Body of pancreas (tissue), 4 donors: ENCODE measurements around the gene SSTR1. TPM values are rescaled to one million over a fixed set of nuclear protein-coding genes. Genes with fewer than 3 reads are reported as not detected.

Source experiments
- ATAC-seq: fragments of 150-250 bp; one replicate; pipeline ENCODE4 v1.9.1; 2016
- DNase-seq, 4 donors: peaks; one replicate each; pipeline ENCODE4 v3.0.0-alpha.2; 2019
- H3K27ac ChIP-seq, 4 donors: fragments of 200-600 bp; sonication (generic); 1 replicate in 3 of 4; 2 replicates in 1 of 4; pipeline versions ENCODE4 v1.5.1 to v1.6.1; 2016 to 2019; ENCODE audit warnings: mild to moderate bottlenecking in 1 of 4, mixed read lengths in 1 of 4, moderate library complexity in 1 of 4
- H3K27me3 ChIP-seq, 2 donors: fragments of 200-600 bp; sonication (generic); one replicate each; pipeline ENCODE4 v1.6.0; 2016; ENCODE audit warnings: mild to moderate bottlenecking in 1 of 2
- H3K36me3 ChIP-seq, 2 donors: fragments of 200-600 bp; sonication (generic); replicated peaks in 1 of 2; 2 replicates each; pipeline ENCODE4 v1.5.1; 2016; ENCODE audit warnings: low read depth in 2 of 2; ENCODE audit not compliant: insufficient read depth in 1 of 2
- H3K4me1 ChIP-seq: fragments of 200-600 bp; sonication (generic); one replicate; pipeline ENCODE4 v1.6.0; 2016
- H3K4me3 ChIP-seq, 2 donors: fragments of 200-600 bp; sonication (generic); 1 replicate in 1 of 2; 2 replicates in 1 of 2; pipeline ENCODE4 v1.5.1; 2016 to 2019
- H3K9me3 ChIP-seq, 3 donors: fragments of 200-600 bp; sonication (generic); 1 replicate in 2 of 3; 2 replicates in 1 of 3; pipeline ENCODE4 v1.5.1; 2016
- POLR2A ChIP-seq, 3 donors: fragments of 450-650 bp; IDR thresholded peaks; one replicate each; pipeline ENCODE4 v1.6.1; 2016; ENCODE audit warnings: antibody characterized with exemption in 3 of 3, mild to moderate bottlenecking in 2 of 3
- WGBS, 2 donors: methylation state at CpG; one replicate each; pipeline ENCODE4 v1.1.5; 2017; 5-methylcytosine and 5-hydroxymethylcytosine counted together
- intact Hi-C: fragments of 100-400 bp; cut with DNase I; formaldehyde crosslinking; loops from one replicate; pipeline ENCODE4 v1.15.1; 2023
- total RNA-seq, 2 donors: library from RNA; depleted of rRNA; stranded (reverse); fragments of >200 nt; gene quantifications; one replicate each; pipeline ENCODE4 v1.1.0, GENCODE V29; 2016
- TF ChIP-seq, protein P1 (sequence below), 7 experiments: fragments of 450-650 bp in 4 of 7; fragments of 200-600 bp in 3 of 7; sonication (generic) in 3 of 7; IDR thresholded peaks; one replicate each; pipeline ENCODE4 v1.5.1; 2016 to 2019; ENCODE audit warnings: antibody characterized with exemption in 7 of 7

Gene SSTR1
- total RNA-seq, 2 donors from 2014 or later: 1.3 to 5.3 TPM

DNA sequence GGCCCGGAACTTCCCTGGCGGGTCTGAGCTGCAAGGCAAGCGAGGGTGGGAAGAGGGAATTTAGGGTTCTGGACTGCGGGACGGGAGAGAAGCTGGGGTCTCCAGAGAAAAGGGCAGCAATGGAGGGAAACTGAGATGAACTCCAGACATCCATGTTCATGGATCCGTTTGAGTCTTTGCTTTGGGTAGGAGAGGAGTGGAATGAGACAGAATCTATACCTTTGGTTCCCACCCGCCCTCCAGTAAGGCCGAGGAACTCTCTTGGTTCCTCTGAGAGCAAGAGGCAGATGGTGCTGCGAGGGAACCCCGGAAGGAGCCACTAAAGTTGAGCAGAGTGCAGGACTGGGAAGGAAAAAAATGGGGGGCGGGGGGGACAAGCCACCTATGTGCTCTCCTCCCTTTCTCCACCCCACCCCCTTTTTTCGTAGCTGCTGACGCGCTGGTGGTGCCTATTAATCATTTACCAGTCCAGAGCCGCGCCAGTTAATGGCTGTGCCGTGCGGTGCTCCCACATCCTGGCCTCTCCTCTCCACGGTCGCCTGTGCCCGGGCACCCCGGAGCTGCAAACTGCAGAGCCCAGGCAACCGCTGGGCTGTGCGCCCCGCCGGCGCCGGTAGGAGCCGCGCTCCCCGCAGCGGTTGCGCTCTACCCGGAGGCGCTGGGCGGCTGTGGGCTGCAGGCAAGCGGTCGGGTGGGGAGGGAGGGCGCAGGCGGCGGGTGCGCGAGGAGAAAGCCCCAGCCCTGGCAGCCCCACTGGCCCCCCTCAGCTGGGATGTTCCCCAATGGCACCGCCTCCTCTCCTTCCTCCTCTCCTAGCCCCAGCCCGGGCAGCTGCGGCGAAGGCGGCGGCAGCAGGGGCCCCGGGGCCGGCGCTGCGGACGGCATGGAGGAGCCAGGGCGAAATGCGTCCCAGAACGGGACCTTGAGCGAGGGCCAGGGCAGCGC is 1.2 kb downstream of the SSTR1 start:
- TF ChIP-seq, protein P1, sequence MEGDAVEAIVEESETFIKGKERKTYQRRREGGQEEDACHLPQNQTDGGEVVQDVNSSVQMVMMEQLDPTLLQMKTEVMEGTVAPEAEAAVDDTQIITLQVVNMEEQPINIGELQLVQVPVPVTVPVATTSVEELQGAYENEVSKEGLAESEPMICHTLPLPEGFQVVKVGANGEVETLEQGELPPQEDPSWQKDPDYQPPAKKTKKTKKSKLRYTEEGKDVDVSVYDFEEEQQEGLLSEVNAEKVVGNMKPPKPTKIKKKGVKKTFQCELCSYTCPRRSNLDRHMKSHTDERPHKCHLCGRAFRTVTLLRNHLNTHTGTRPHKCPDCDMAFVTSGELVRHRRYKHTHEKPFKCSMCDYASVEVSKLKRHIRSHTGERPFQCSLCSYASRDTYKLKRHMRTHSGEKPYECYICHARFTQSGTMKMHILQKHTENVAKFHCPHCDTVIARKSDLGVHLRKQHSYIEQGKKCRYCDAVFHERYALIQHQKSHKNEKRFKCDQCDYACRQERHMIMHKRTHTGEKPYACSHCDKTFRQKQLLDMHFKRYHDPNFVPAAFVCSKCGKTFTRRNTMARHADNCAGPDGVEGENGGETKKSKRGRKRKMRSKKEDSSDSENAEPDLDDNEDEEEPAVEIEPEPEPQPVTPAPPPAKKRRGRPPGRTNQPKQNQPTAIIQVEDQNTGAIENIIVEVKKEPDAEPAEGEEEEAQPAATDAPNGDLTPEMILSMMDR (IDR thresholded peaks at IDR 0.05): peak in 5 of 7 experiments; percentile 28 to 56 (median 32)
- TF ChIP-seq POLR2A (IDR thresholded peaks at IDR 0.05): peak; percentile 24 to 75 (median 55)
- DNase-seq: peak; percentile 73 to 86 (median 81)
- Histone ChIP-seq H3K27ac (peak overlapping the region in 3 of 4 donors; percentile 71 to 86 (median 75)), H3K4me3 (peak overlapping the region; percentile 45 to 56), H3K36me3 (no peaks in the 10 kb centered on the region), H3K9me3 (no peaks in the 10 kb centered on the region), H3K27me3 (no peaks in the 10 kb centered on the region), H3K4me1 (peaks cover 46% of the 10 kb centered on the region)
- WGBS, 2 donors: 1% methylated on average over 16 to 56 of the region's 59 CpGs
- intact Hi-C loops: loop anchor here (10.0 kb wide), 1 partner anchor 304 kb away; no protein-coding TSS in a partner anchor
- peak; percentile 82 for ATAC-seq

DNA sequence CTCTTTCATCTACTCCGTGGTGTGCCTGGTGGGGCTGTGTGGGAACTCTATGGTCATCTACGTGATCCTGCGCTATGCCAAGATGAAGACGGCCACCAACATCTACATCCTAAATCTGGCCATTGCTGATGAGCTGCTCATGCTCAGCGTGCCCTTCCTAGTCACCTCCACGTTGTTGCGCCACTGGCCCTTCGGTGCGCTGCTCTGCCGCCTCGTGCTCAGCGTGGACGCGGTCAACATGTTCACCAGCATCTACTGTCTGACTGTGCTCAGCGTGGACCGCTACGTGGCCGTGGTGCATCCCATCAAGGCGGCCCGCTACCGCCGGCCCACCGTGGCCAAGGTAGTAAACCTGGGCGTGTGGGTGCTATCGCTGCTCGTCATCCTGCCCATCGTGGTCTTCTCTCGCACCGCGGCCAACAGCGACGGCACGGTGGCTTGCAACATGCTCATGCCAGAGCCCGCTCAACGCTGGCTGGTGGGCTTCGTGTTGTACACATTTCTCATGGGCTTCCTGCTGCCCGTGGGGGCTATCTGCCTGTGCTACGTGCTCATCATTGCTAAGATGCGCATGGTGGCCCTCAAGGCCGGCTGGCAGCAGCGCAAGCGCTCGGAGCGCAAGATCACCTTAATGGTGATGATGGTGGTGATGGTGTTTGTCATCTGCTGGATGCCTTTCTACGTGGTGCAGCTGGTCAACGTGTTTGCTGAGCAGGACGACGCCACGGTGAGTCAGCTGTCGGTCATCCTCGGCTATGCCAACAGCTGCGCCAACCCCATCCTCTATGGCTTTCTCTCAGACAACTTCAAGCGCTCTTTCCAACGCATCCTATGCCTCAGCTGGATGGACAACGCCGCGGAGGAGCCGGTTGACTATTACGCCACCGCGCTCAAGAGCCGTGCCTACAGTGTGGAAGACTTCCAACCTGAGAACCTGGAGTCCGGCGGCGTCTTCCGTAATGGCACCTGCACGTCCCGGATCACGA is 2.2 kb downstream of the SSTR1 start:
- Histone ChIP-seq H3K36me3 (no peaks in the 10 kb centered on the region), H3K9me3 (no peaks in the 10 kb centered on the region), H3K27me3 (no peaks in the 10 kb centered on the region), H3K4me1 (peaks cover 49% of the 10 kb centered on the region), H3K4me3 (peak overlapping the region; percentile 45 to 56), H3K27ac (peak overlapping the region in 3 of 4 donors; percentile 71 to 86 (median 75))
- peak in 3 of 4 donors; percentile 3 to 13 (median 12) for DNase-seq
- ATAC-seq: no peak
- WGBS, 2 donors: 28 to 54% methylated on average over 35 to 69 of the region's 69 CpGs
- intact Hi-C loops: loop anchor here (10.0 kb wide), 1 partner anchor 305 kb away; no protein-coding TSS in a partner anchor
- TF ChIP-seq, protein P1 (IDR thresholded peaks at IDR 0.05): no peak
- TF ChIP-seq POLR2A (IDR thresholded peaks at IDR 0.05): no peak

DNA sequence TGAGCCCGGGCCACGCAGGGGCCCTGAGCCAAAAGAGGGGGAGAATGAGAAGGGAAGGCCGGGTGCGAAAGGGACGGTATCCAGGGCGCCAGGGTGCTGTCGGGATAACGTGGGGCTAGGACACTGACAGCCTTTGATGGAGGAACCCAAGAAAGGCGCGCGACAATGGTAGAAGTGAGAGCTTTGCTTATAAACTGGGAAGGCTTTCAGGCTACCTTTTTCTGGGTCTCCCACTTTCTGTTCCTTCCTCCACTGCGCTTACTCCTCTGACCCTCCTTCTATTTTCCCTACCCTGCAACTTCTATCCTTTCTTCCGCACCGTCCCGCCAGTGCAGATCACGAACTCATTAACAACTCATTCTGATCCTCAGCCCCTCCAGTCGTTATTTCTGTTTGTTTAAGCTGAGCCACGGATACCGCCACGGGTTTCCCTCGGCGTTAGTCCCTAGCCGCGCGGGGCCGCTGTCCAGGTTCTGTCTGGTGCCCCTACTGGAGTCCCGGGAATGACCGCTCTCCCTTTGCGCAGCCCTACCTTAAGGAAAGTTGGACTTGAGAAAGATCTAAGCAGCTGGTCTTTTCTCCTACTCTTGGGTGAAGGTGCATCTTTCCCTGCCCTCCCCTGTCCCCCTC is 3.0 kb downstream of the SSTR1 start:
- intact Hi-C loops: no loop called here
- no peak for TF ChIP-seq POLR2A (IDR thresholded peaks at IDR 0.05)
- TF ChIP-seq, protein P1 (IDR thresholded peaks at IDR 0.05): peak in 3 of 7 experiments; percentile 4 to 9 (median 9)
- DNase-seq: peak; percentile 10 to 33 (median 26)
- Histone ChIP-seq H3K36me3 (no peaks in the 10 kb centered on the region), H3K4me1 (peaks cover 49% of the 10 kb centered on the region), H3K27ac (no peak overlapping the region), H3K4me3 (no peak overlapping the region), H3K27me3 (no peaks in the 10 kb centered on the region), H3K9me3 (no peaks in the 10 kb centered on the region)
- no peak for ATAC-seq
- WGBS, 2 donors: 24 to 61% methylated on average over 29 of the region's 29 CpGs

GRCh38 chr14:38211255-38211735 is 3.6 kb downstream of the SSTR1 start:
- 43 to 68% methylated on average over 33 to 34 of the region's 34 CpGs for WGBS, 2 donors
- DNase-seq (no peak), ATAC-seq (no peak)
- Histone ChIP-seq H3K4me1 (peaks cover 49% of the 10 kb centered on the region), H3K27ac (no peak overlapping the region), H3K27me3 (no peaks in the 10 kb centered on the region), H3K9me3 (no peaks in the 10 kb centered on the region), H3K36me3 (no peaks in the 10 kb centered on the region), H3K4me3 (no peak overlapping the region)
- TF ChIP-seq, protein P1 (IDR thresholded peaks at IDR 0.05): no peak
- no peak for TF ChIP-seq POLR2A (IDR thresholded peaks at IDR 0.05)
- intact Hi-C loops: no loop called here
